Right lobe of liver (tissue), 4 donors: ENCODE measurements around the gene CDH4.

ENCODE experiments used
- POLR2A ChIP-seq: fragments of 450-650 bp; IDR thresholded peaks from one replicate; pipeline ENCODE4 v1.6.1; 2017; ENCODE audit warnings: antibody characterized with exemption, mild to moderate bottlenecking
- TF ChIP-seq, protein P1 (sequence below), 4 donors: fragments of 200-600 bp in 3 of 4; fragments of 450-650 bp in 1 of 4; IDR thresholded peaks; one replicate each; pipeline versions ENCODE4 v1.5.1 to v1.8.0; 2016 to 2022; ENCODE audit warnings: antibody characterized with exemption in 4 of 4, mild to moderate bottlenecking in 2 of 4
- donor health status: DM: no; HTN: no; CAD: no.
- donor health status: DM: no; HTN: no; CAD: no.
- donor health status: DM: no; HTN: yes; CAD: no.

GRCh38 chr20:61855286-61855685, 603.2 kb downstream of the CDH4 start:
- TF ChIP-seq, protein P1, sequence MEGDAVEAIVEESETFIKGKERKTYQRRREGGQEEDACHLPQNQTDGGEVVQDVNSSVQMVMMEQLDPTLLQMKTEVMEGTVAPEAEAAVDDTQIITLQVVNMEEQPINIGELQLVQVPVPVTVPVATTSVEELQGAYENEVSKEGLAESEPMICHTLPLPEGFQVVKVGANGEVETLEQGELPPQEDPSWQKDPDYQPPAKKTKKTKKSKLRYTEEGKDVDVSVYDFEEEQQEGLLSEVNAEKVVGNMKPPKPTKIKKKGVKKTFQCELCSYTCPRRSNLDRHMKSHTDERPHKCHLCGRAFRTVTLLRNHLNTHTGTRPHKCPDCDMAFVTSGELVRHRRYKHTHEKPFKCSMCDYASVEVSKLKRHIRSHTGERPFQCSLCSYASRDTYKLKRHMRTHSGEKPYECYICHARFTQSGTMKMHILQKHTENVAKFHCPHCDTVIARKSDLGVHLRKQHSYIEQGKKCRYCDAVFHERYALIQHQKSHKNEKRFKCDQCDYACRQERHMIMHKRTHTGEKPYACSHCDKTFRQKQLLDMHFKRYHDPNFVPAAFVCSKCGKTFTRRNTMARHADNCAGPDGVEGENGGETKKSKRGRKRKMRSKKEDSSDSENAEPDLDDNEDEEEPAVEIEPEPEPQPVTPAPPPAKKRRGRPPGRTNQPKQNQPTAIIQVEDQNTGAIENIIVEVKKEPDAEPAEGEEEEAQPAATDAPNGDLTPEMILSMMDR (IDR thresholded peaks at IDR 0.05), result no peak
- TF ChIP-seq POLR2A, result no peak
